KMS-11 (cell line): ENCODE results near the gene ITGB5.
"Not testable (repeated sequence)": the region's sequence is repeated elsewhere in the genome, so short reads cannot be mapped to it uniquely, and the experiment has no call there.

Source experiments
- H2AFZ ChIP-seq: fragments of 200-600 bp; sonication (generic); 2 replicates; pipeline ENCODE4 v1.6.1; 2016; ENCODE audit warnings: antibody characterized with exemption, mixed run types, low read depth
- H3K27ac ChIP-seq: fragments of 200-600 bp; sonication (generic); 2 replicates; pipeline ENCODE4 v1.6.1; 2016; ENCODE audit warnings: mild to moderate bottlenecking, mixed run types
- H3K27me3 ChIP-seq: fragments of 200-600 bp; sonication (generic); 2 replicates; pipeline ENCODE4 v1.6.1; 2017; ENCODE audit warnings: mild to moderate bottlenecking, low read depth, mixed run types, moderate library complexity; ENCODE audit not compliant: insufficient read depth
- H3K36me3 ChIP-seq: fragments of 200-600 bp; sonication (generic); 2 replicates; pipeline ENCODE4 v1.6.1; 2017; ENCODE audit warnings: mild to moderate bottlenecking, mixed run types; ENCODE audit not compliant: insufficient read depth
- H3K4me1 ChIP-seq: fragments of 200-600 bp; sonication (generic); 2 replicates; pipeline ENCODE4 v1.6.1; 2016; ENCODE audit warnings: mild to moderate bottlenecking, low read depth, mixed run types; ENCODE audit not compliant: poor library complexity, severe bottlenecking
- H3K4me2 ChIP-seq: fragments of 200-600 bp; sonication (generic); 2 replicates; pipeline ENCODE4 v1.7.0; 2016; ENCODE audit warnings: mild to moderate bottlenecking, mixed run types
- H3K4me3 ChIP-seq: fragments of 200-600 bp; sonication (generic); IDR thresholded peaks from 2 replicates; pipeline ENCODE4 v1.6.1; 2017; ENCODE audit warnings: low read depth, low read length, mixed read lengths; ENCODE audit not compliant: insufficient read depth
- H3K79me2 ChIP-seq: fragments of 200-600 bp; sonication (generic); 2 replicates; pipeline ENCODE4 v1.6.1; 2016; ENCODE audit warnings: low read depth, mixed run types; ENCODE audit not compliant: insufficient read depth
- H3K9ac ChIP-seq: fragments of 200-600 bp; sonication (generic); 2 replicates; pipeline ENCODE4 v1.6.1; 2016; ENCODE audit warnings: mild to moderate bottlenecking, mixed run types
- H4K20me1 ChIP-seq: fragments of 200-600 bp; sonication (generic); 2 replicates; pipeline ENCODE4 v1.6.1; 2016; ENCODE audit warnings: mild to moderate bottlenecking, mixed run types; ENCODE audit not compliant: insufficient read depth
- TF ChIP-seq, protein P1 (sequence below): fragments of 200-600 bp; sonication (generic); conservative IDR thresholded peaks from 2 replicates; pipeline ENCODE4 v1.6.1; 2017; ENCODE audit warnings: low read depth, mild to moderate bottlenecking, antibody characterized with exemption, low read length, moderate library complexity, mixed read lengths

Gene ITGB5

GRCh38 chr3:124783696-124784095, 103.5 kb downstream of the ITGB5 start:
- Histone ChIP-seq H3K36me3 (no peaks in the 10 kb centered on the region; the same call in 1 of the 2 replicates), H3K27ac (peak overlapping the region; percentile 97), H3K9ac (peak overlapping the region; percentile 77; the same call in 1 of the 2 replicates), H4K20me1 (no peaks in the 10 kb centered on the region), H3K4me2 (peak overlapping the region; percentile 66), H3K4me3 (peak overlapping the region; percentile 4), H3K27me3 (no peaks in the 10 kb centered on the region), H2AFZ (no peak overlapping the region), H3K4me1 (peaks cover 97% of the 10 kb centered on the region), H3K79me2 (peaks cover 18% of the 10 kb centered on the region; the same call in 1 of the 2 replicates)
- TF ChIP-seq, protein P1, sequence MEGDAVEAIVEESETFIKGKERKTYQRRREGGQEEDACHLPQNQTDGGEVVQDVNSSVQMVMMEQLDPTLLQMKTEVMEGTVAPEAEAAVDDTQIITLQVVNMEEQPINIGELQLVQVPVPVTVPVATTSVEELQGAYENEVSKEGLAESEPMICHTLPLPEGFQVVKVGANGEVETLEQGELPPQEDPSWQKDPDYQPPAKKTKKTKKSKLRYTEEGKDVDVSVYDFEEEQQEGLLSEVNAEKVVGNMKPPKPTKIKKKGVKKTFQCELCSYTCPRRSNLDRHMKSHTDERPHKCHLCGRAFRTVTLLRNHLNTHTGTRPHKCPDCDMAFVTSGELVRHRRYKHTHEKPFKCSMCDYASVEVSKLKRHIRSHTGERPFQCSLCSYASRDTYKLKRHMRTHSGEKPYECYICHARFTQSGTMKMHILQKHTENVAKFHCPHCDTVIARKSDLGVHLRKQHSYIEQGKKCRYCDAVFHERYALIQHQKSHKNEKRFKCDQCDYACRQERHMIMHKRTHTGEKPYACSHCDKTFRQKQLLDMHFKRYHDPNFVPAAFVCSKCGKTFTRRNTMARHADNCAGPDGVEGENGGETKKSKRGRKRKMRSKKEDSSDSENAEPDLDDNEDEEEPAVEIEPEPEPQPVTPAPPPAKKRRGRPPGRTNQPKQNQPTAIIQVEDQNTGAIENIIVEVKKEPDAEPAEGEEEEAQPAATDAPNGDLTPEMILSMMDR = no peak

- H3K9ac ChIP-seq, H3K27me3 ChIP-seq, H2AFZ ChIP-seq, H3K79me2 ChIP-seq, H3K4me3 ChIP-seq, H3K36me3 ChIP-seq, H4K20me1 ChIP-seq: not testable (repeated sequence)
- H3K4me1 ChIP-seq = peaks cover 97% of the 10 kb centered on the region
- H3K27ac ChIP-seq = peak overlapping the region; percentile 97
- H3K4me2 ChIP-seq = peak overlapping the region; percentile 66; the same call in 1 of the 2 replicates
Measured at GRCh38 chr3:124782377-124782712, 104.8 kb downstream of the ITGB5 start.

DNA sequence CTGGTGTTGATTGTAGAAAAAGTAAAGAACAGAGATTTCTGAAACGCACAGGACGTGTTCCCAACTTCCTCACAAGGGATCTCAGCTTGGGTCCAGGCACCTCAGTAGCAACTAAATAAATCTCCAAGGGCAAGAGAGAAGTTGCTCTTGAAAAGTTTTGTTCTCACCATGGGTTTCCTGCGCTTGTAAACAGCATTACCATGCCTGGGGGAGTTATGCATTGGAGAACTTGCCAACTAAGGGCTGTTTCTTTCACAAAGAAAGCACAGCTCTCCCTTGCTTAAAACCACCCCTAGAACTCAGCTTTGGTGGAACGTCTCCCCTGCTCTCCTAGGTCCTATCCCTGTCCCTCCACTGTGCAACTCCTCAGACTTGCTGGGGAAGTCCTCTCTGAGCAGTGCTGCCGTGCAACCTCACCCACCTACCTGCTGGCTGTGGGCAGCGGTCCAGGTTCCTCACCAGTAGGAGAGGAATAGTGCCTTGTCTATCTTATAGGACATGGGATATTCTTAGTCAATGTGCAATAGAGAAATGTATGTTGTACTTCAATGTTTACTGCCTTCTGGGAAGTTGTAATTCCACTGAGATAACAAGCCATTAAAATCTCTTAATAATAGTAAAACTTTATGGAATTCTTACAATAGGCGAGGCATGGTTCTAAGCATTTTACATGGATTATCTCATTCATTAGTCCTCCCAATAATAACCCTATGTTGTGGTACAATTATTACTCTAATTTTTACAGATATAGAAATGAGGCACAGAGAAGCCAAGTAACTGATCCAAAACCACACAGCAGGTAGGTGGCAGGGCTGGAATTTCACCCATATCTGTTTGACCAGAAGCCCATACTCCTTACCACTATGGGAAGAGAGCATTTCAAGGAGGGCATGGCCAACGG, 105.4 kb downstream of the ITGB5 start:
- Histone ChIP-seq H3K27me3 (no peaks in the 10 kb centered on the region), H3K4me1 (peaks cover 97% of the 10 kb centered on the region), H2AFZ (no peak overlapping the region), H3K4me3 (no peak overlapping the region), H3K79me2 (peaks cover 9% of the 10 kb centered on the region; the same call in 1 of the 2 replicates), H3K36me3 (no peaks in the 10 kb centered on the region; the same call in 1 of the 2 replicates), H3K27ac (peak overlapping the region; percentile 97; the same call in 1 of the 2 replicates), H3K9ac (no peak overlapping the region), H4K20me1 (no peaks in the 10 kb centered on the region), H3K4me2 (peak overlapping the region; percentile 66; the same call in 1 of the 2 replicates)
- TF ChIP-seq, protein P1 = no peak

DNA sequence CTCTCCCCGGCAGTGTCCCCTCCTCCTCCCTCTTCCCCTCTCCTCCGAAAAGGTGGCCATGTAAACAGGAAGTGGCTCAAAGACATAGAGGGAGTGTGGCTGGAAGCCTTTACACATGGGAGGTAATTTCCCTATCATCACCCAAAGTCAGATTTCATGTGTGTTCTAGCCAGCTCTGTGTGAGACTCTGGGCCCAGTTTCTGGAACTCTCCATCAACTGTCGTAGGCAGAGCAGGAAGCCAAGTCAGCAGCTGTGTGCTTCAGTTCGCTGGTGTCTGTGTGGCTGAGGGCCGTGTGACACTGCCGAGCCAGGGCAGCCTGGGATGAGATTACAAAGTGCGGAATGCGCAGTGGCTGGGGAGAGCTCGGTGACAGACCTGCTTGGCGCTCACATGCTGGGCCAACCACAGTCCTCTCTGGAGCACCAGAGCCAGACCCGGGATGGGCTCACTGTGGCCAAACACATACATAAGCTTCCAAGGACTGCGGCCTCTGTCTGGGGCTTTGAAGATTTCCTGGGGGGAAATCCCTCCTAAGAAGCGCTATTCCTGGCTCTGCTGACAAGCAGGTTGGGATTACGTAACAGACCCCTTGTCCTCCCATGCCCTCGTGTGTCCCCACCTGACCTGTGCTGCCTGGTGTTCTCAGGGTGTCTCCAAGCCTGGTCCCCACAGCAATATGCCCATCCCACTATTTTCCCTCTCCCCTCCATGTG, 106.2 kb downstream of the ITGB5 start:
- Histone ChIP-seq H3K27me3 (no peaks in the 10 kb centered on the region), H4K20me1 (no peaks in the 10 kb centered on the region), H3K4me3 (no peak overlapping the region), H3K79me2 (peaks cover 9% of the 10 kb centered on the region; the same call in 1 of the 2 replicates), H3K4me1 (peaks cover 97% of the 10 kb centered on the region), H3K36me3 (no peaks in the 10 kb centered on the region; the same call in 1 of the 2 replicates), H3K4me2 (peak overlapping the region; percentile 66; the same call in 1 of the 2 replicates), H3K9ac (peak overlapping the region; percentile 16; the same call in 1 of the 2 replicates), H3K27ac (peak overlapping the region; percentile 97; the same call in 1 of the 2 replicates), H2AFZ (no peak overlapping the region)
- TF ChIP-seq, protein P1 = no peak
